HuH-7.5 (cell line): ENCODE results near the gene CFTR.

Experiments used
- DNase-seq: peaks from one replicate; pipeline ENCODE4 v3.0.0; 2011; ENCODE audit warnings: low spot score

The CFTR gene

DNA sequence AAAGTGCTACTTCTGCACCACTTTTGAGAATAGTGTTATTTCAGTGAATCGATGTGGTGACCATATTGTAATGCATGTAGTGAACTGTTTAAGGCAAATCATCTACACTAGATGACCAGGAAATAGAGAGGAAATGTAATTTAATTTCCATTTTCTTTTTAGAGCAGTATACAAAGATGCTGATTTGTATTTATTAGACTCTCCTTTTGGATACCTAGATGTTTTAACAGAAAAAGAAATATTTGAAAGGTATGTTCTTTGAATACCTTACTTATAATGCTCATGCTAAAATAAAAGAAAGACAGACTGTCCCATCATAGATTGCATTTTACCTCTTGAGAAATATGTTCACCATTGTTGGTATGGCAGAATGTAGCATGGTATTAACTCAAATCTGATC, 110.4 kb downstream of the CFTR start:
- no peak for DNase-seq

DNA sequence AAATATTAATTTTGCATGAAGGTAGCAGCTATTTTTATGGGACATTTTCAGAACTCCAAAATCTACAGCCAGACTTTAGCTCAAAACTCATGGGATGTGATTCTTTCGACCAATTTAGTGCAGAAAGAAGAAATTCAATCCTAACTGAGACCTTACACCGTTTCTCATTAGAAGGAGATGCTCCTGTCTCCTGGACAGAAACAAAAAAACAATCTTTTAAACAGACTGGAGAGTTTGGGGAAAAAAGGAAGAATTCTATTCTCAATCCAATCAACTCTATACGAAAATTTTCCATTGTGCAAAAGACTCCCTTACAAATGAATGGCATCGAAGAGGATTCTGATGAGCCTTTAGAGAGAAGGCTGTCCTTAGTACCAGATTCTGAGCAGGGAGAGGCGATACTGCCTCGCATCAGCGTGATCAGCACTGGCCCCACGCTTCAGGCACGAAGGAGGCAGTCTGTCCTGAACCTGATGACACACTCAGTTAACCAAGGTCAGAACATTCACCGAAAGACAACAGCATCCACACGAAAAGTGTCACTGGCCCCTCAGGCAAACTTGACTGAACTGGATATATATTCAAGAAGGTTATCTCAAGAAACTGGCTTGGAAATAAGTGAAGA, 112.3 kb downstream of the CFTR start:
- no peak for DNase-seq

DNA sequence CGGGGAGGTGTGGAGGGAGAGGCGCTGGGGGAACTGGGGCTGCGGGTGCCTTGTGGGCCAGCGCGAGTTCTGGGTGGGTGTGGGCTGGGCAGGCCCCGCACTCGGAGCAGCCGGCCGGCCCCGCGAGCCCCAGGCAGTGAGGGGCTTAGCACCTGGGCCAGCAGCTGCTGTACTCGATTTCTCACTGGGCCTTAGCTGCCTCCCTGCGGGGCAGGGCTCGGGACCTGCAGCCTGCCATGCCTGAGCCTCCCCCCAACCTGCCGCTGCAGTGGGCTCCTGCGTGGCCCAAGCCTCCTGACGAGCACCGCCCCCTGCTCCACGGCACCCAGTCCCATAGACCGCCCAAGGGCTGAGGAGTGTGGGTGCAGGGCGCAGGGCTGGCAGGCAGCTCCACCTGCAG, 116.3 kb downstream of the CFTR start:
- no peak for DNase-seq

DNA sequence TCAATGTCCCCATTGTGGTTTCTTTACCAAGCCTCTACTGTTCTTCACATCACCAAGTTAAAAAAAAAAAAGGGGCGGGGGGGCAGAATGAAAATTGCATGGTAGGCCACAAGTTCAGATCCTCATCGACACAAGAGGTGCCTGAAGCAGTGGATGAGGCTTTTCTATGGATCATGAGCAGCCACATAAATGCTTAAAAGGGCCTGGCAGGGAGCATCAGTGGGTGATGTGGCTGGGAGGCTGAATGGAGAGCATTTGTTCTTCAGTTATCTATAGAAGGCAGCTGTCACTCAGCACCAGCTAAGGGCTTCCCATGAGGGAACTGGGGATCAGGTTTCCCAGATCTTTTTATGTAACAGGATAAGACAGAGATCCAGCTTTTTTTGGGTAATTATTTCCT, 117.9 kb downstream of the CFTR start:
- DNase-seq, result no peak

DNA sequence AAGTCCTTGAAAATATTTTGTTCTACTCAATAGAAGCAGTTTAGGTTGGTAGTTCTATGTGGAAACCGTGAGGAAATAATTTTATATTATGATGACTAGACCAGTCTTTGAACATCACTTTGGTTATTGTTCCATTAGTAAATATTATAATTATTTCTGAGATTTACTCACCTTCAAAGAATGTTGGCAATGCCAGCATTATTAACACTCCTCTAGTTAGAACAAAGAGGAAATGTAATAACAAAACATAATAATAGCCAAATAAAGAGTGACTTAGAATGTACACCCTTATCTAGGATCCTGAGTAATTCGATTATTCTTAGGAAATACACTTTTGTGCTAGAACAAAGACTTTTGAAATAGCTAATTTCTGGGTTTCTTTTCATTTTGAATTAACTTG, 121.1 kb downstream of the CFTR start:
- no peak for DNase-seq

DNA sequence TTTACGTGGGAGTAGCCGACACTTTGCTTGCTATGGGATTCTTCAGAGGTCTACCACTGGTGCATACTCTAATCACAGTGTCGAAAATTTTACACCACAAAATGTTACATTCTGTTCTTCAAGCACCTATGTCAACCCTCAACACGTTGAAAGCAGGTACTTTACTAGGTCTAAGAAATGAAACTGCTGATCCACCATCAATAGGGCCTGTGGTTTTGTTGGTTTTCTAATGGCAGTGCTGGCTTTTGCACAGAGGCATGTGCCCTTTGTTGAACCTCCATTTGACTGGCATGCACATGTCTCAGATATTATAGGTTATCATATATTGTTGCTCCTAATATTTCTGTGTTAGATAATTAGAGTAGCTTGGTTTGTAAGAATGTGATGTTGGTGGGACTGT, 123.8 kb downstream of the CFTR start:
- DNase-seq, result no peak

DNA sequence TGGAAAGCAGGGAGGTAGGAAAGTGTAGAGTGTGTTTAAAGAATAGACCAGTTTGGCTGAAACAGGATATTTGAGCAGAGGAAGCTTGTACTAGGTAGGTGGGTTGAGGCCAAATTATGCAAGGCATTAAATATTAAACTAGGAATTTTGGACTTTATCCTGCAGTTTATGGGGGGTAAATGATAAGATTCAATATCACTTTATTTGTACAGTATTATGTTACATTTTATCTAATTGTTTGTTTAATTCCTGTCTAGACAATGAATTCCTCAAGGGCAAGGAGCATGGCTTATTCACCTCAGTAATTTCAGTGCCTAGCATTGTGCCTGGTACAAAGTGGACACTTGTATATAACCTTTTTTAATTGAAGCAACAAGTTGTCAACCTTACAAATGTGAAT, 125.9 kb downstream of the CFTR start:
- DNase-seq, result no peak

DNA sequence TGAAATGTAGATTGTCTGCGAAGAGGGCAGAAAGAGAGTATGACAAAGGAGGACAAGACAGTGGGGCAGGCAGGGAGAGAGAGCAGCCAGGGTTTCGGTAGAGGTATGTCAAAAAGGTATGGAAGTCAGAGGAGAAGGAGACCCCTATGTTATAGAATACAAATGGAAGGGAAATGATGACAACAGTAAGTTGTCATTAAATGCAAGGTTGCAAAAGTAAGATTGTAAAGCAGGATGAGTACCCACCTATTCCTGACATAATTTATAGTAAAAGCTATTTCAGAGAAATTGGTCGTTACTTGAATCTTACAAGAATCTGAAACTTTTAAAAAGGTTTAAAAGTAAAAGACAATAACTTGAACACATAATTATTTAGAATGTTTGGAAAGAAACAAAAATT, 126.3 kb downstream of the CFTR start:
- DNase-seq, result no peak

DNA sequence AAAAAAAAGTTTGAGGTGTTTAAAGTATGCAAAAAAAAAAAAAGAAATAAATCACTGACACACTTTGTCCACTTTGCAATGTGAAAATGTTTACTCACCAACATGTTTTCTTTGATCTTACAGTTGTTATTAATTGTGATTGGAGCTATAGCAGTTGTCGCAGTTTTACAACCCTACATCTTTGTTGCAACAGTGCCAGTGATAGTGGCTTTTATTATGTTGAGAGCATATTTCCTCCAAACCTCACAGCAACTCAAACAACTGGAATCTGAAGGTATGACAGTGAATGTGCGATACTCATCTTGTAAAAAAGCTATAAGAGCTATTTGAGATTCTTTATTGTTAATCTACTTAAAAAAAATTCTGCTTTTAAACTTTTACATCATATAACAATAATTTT, 130.6 kb downstream of the CFTR start:
- DNase-seq, result no peak

DNA sequence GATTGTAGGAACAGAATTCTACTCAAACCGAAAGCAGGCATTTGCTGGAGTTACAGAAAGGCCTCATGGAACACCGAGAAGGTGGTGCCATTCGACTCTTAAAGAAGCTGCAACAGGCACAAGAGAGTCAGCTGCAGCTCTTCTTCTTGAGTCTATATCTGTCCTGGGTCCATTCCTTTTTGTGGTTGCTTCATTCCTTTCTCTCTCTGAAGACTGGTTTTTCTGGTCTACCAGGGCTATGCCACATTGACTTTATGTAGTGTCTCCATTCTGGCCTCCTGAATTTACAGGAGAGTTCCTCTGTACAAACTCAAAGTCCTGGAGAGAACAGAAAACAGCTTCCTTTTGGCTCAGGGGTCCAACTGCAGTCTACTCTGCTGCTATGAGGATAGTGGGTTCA, 132.8 kb downstream of the CFTR start:
- DNase-seq, result no peak

DNA sequence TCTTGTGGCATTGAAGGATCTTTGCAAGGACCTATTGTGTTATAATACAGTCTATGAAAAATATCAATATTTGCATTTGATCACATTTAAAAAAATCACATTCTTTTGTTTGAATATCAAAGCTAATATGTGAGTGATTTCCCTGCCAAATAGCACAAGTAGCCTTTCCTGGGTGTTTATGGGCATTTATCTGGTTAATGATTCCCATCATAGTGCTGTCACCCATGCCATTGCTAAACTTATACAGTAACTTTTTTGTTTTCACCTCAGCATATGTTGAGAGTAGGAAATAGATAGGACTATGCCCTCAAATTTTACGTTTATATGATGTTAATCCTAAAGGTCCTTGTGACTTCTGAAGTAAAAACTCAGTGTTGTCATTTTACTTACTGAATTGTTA, 136.9 kb downstream of the CFTR start:
- DNase-seq, result no peak

DNA sequence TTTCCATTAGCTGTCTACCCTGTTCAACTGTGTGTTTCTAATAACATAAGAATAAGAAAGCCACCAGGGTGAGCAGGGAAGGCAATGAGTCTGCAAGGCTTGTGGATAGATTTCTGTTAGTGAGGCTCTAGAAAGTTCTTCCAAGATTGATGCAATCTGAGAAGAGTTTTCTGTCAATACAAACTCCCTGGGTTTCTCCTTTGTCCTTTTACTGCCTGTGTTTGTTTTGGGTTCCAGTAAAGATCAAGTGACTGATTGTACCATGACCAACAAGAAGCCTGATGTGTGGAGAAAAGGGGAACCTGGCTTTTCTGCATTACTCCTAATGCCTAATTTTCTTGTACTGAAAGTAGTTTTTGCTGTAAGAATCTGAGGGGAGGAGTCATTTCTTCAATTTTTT, 139.9 kb downstream of the CFTR start:
- DNase-seq, result no peak

DNA sequence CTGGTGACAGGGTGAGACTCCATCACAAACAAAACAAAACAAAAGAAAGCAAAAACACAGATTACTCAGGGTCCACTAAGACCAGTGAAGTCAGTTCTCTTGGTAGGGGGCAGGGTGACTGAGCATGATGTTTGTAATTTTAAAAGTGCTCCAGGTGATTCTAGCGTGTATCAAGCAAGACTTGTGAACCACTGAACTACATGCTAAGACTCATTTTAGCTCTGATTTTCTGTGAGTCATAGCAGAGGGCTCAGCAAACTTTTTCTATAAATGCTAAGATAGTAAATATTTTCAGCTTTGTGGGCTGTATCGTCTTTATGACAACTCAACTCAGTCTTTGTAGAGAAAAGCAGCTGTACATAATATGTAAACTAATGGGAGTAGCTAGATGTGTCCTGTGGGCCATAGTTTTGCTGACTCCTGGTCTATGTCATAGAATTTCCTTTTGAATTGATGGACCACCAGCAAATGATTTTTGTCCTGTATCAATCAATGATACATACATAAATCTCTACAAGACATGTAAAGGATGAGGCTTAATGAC, 141.3 kb downstream of the CFTR start:
- DNase-seq, result no peak

DNA sequence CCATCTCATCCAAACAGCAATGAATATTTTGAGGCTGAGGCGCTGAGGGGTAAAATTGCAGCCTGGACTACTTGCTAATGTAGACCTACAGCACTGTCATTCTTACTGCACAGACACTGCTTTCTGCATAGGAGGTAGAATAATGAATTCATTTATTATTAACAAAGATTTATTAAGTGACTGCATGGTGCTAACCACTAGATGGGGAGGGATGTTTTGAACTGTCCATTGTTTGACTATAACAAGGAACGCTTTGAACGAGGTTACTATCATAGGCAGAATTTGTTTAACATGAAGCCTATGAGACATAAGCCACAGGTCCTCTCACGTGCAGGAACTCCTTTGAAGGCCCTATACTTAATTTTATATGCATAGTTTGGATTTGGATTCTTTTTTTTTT, 143.8 kb downstream of the CFTR start:
- no peak for DNase-seq

DNA sequence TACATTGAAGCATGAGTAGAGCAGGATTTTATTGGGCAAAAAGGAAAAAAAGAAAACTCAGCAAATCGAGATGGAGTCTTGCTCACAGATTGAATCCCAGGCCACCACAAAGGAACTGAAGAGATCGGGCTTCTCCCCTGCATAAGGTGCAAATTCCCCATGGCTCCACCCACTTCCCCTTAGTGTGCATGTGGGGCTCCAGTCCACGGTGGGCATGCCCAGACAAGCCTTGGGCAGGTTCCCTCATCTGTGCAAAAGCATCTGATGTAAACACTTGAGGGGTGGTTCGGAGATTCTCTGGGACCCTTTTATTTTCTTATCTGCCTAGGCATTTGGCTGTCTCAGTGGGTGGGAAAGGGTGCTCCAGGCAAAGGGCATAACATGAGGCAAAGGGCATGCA, 150.7 kb downstream of the CFTR start:
- DNase-seq, result no peak

DNA sequence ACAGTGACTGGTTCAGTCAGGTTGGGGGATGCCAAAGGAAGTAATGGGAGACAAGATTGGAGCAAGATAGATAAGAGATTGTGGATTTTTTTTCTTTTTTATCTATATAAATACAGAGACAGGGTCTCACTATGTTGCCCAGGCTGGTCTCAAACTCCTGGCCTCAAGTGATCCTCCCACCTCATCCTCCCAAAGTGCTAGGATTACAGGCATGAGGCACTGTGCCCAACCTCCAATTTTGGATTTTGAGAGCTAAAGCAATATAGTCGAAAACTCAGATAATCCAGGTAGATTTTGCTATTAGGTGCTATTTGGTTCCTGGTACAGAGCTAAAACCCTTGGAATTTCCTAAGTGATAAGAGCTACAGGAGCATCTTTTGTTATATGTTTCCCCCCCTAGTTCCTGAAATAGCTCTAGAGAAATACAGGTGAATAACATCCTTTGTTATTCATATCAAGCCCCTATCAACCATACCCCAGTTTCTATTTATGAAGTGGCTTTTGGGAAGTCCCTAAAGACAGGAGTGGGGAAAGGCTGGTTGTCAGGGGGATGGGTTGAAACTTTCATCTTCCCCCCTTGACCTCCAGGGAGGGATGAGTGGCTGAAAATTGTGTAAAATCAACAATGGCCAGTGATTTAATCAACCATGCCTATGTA, 151.2 kb downstream of the CFTR start:
- no peak for DNase-seq

DNA sequence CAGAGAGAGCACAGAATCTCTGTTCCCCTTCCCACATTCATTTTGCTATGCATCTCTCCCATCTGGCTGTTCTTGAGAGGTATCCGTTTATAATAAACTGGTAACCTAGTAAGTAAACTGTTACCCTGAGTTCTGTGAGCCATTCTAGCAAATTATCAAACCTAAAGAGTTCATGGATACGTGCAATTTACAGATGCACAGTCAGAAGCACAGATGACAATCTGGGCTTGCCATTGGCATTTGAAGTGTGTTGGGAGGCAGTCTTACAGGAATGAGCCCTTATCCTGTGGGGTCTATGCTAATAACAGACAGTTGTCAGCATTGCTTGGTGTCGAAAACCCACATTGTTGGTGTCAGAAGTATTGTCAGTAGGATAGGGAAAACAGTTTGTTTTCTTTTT, 151.8 kb downstream of the CFTR start:
- DNase-seq, result no peak

DNA sequence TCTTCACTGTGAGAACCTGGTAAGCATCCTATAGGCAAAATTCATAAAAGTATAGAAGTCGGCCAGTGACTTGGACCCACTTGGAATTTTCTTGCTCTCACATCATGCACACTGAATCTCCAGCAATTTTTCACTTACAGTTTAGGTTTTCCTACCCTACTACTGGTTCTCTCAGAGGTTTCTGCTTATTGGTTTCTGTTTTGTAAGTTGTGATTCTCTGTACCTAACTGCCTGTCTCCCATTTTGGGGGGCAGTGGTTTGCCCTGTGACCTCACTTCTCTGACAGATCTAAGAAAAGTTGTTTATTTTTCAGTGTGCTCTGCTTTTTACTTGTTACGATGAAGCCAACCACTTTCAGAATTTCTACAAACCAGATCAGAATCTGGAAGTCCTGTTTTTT, 158.1 kb downstream of the CFTR start:
- no peak for DNase-seq

DNA sequence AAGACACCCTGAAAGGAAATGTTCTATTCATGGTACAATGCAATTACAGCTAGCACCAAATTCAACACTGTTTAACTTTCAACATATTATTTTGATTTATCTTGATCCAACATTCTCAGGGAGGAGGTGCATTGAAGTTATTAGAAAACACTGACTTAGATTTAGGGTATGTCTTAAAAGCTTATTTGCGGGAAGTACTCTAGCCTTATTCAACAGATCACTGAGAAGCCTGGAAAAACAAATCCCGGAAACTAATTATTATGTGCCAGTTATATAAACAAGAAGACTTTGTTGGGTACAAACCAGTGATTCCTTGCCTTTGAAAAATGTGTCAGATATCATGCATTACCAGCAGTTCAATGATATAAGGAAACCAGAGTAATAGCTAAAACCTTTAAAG, 160.1 kb downstream of the CFTR start:
- DNase-seq, result no peak

DNA sequence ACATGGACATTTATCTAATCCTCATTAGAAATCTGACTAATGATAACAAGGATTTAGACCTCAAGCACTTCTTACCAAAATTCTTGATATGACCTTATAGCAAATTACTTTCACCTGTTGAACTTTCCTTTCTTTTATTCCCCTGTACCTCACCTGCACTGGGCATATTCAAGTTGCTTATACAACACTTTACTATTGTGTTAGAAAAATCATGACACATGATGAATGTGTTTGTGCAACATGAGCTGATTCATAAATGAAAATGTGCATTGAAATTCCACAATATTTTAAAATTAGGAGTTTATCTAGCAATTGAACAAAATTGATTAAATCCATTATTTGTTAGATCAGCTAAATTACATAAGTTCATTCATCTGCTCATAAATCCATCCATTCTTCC, 160.6 kb downstream of the CFTR start:
- no peak for DNase-seq

DNA sequence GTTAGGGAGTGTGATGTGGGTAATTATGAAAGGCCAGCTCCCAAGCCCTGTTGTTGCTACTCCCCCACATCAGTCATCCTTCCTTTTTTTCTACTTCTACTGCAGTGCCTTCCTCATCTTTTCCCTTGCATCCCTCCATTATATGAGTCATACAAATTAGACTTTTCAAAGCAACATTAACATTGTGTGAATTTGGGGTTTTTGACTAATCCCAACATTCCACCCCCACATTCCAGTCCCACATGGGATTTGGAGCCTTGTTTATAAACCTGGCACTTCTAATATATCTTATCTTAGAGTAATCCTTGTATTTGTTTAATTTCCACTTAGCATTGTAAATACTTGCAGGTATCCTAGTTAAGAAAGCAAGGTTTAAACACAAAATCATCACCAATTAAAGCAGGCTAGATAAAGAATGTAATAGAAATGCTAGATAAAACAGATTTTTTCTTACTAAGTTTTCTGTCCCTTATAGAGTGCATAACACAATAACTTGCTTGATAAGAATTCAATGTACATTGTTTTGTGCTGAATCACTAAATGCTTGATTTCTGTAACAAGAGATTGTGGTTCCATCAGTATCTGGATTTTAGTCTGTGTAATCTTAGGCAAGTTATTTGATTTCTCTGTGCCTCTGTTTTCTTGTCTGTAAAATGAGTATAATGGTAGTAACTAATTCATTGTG, 165.8 kb downstream of the CFTR start:
- DNase-seq, result no peak

DNA sequence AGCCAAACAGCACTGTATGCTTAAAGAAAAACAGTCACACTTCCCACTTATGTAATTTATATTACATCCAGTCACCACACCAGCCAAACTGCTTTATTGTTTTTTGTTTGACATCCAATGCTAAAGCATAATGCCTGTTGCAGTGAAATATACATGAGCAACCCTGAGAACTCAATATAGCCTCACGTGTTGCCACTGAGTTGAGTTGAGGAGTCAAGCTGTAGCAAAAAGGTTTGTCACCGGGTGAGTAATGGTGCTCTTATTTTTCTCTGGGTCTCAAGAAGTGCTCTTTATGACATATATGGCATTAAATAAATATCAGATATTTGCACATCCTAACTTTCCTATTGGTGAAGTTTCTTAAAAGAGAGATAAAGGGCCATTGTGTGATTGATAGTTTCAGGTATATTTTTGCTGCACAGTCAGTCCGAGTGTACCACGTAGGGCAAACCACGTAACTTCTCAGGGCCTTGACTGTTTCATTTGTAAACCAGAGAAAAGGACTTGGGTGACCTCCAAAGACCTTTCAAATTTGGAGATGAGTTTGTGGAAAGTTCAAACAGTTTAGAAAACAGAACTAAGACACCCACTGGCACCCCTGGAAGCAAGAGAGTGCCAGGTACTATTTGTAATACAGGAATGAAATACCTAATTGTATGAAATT, 168.5 kb downstream of the CFTR start:
- DNase-seq, result no peak
